AG04450 (cell line): ENCODE data around the gene DSCAML1. TPM values are rescaled to one million over a fixed set of nuclear protein-coding genes. Genes with fewer than 3 reads are reported as not detected.

Source experiments
- CTCF ChIA-PET: fragments of 300-600, 350-600 bp; formaldehyde crosslinking; extraction: SDS; loops from one replicate; lab custom pipeline; 2022; ENCODE audit warnings: antibody characterized with exemption, inconsistent platforms; lab: Charles Lee
- POLR2A ChIA-PET: fragments of 350-600 bp; formaldehyde crosslinking; extraction: SDS; loops from one replicate; lab custom pipeline; 2021; ENCODE audit warnings: antibody characterized with exemption, inconsistent platforms; lab: Yijun Ruan, JAX
- DNase-seq: peaks from one replicate; pipeline ENCODE4 v3.0.0-alpha.2; 2011; ENCODE audit warnings: low read depth, low spot score
- H3K27ac ChIP-seq: one replicate; pipeline ENCODE4 v1.5.1; 2012; ENCODE audit warnings: low read depth, low read length, control low read depth
- H3K27me3 ChIP-seq: one replicate; pipeline ENCODE4 v1.6.0; 2012; ENCODE audit warnings: low read length; ENCODE audit not compliant: control insufficient read depth, insufficient read depth
- H3K4me3 ChIP-seq: 2 replicates; pipeline ENCODE4 v1.5.1; 2011; ENCODE audit warnings: mild to moderate bottlenecking, low read depth, low read length, control low read depth
- H3K9me3 ChIP-seq: 2 replicates; pipeline ENCODE4 v1.5.1; 2012; ENCODE audit warnings: low read length; ENCODE audit not compliant: control insufficient read depth, insufficient read depth
- CTCF ChIP-seq: IDR thresholded peaks from 2 replicates; pipeline ENCODE4 v1.5.1; 2011; ENCODE audit warnings: low read depth, low read length, control low read depth, inconsistent platforms
- polyA plus RNA-seq: library from polyadenylated mRNA; depleted of rRNA; stranded (reverse); fragments of >200 nt; gene quantifications from 2 replicates; pipeline ENCODE4 v1.2.3, GENCODE V29; 2011

The DSCAML1 gene
- polyA plus RNA-seq, 1 experiment = not detected

- no peak for DNase-seq
- Histone ChIP-seq H3K9me3 (no peaks in the 10 kb centered on the region; the same call in 1 of the 2 replicates), H3K27me3 (peaks cover 42% of the 10 kb centered on the region), H3K4me3 (no peak overlapping the region), H3K27ac (no peak overlapping the region)
- ChIA-PET CTCF (no interaction called here), POLR2A (no interaction called here)
- TF ChIP-seq CTCF = no peak
These were observed 2.0 kb downstream of the DSCAML1 start for GRCh38 chr11:117794772-117795629.

GRCh38 chr11:117794135-117794534, 2.9 kb downstream of the DSCAML1 start:
- H3K27ac ChIP-seq = no peak overlapping the region
- H3K9me3 ChIP-seq = no peaks in the 10 kb centered on the region; the same call in 1 of the 2 replicates
- TF ChIP-seq CTCF = no peak
- CTCF ChIA-PET = interaction anchor here (0.8 to 1.0 kb wide), 2 partner anchors 49 to 368 kb away, joined by 3 read pairs; no protein-coding TSS in a partner anchor
- DNase-seq = no peak
- no peak overlapping the region for H3K4me3 ChIP-seq
- H3K27me3 ChIP-seq = peaks cover 42% of the 10 kb centered on the region
- POLR2A ChIA-PET = no interaction called here

GRCh38 chr11:117793583-117793982, 3.4 kb downstream of the DSCAML1 start:
- DNase-seq = no peak
- CTCF ChIA-PET = interaction anchor here (0.8 to 1.0 kb wide), 2 partner anchors 50 to 367 kb away, joined by 3 read pairs; no protein-coding TSS in a partner anchor
- Histone ChIP-seq H3K9me3 (no peaks in the 10 kb centered on the region; the same call in 1 of the 2 replicates), H3K4me3 (no peak overlapping the region), H3K27me3 (peaks cover 42% of the 10 kb centered on the region), H3K27ac (no peak overlapping the region)
- TF ChIP-seq CTCF = no peak
- POLR2A ChIA-PET = no interaction called here

GRCh38 chr11:117792992-117793391, 4.0 kb downstream of the DSCAML1 start:
- ChIA-PET POLR2A (no interaction called here), CTCF (interaction anchor here (1.0 to 1.3 kb wide), 2 partner anchors 15 to 367 kb away, joined by 3 to 4 read pairs; no protein-coding TSS in a partner anchor)
- Histone ChIP-seq H3K27ac (no peak overlapping the region), H3K4me3 (no peak overlapping the region), H3K9me3 (no peaks in the 10 kb centered on the region; the same call in 1 of the 2 replicates), H3K27me3 (peaks cover 43% of the 10 kb centered on the region)
- no peak for TF ChIP-seq CTCF
- DNase-seq = no peak

GRCh38 chr11:117792241-117792640, 4.8 kb downstream of the DSCAML1 start:
- Histone ChIP-seq H3K4me3 (no peak overlapping the region), H3K27me3 (peaks cover 42% of the 10 kb centered on the region), H3K27ac (no peak overlapping the region), H3K9me3 (no peaks in the 10 kb centered on the region; the same call in 1 of the 2 replicates)
- DNase-seq = no peak
- no peak for TF ChIP-seq CTCF
- POLR2A ChIA-PET = no interaction called here
- CTCF ChIA-PET = interaction anchor here (1.3 kb wide), 1 partner anchor 15 kb away, joined by 4 read pairs; no protein-coding TSS in a partner anchor
